Head of caudate nucleus (tissue), 42 donors: ENCODE measurements around the gene IGSF23.
"Not testable (repeated sequence)": the region's sequence is repeated elsewhere in the genome, so short reads cannot be mapped to it uniquely, and the experiment has no call there.

Source experiments
- DNase-seq, 42 donors: peaks; one replicate each; pipeline versions ENCODE4 v3.0.0 to v3.0.0-alpha.2; 2020 to 2021; ENCODE audit warnings: mixed read lengths in 7 of 42
- intact Hi-C: fragments of 100-400 bp; cut with DNase I; formaldehyde crosslinking; loops from one replicate; pipeline ENCODE4 v1.15.0; 2022

The IGSF23 gene

GRCh38 chr19:44582581-44583265, 30.6 kb upstream of the IGSF23 start:
- DNase-seq: peak in 1 of 42 donors; percentile 17
- intact Hi-C loops: no loop called here

DNA sequence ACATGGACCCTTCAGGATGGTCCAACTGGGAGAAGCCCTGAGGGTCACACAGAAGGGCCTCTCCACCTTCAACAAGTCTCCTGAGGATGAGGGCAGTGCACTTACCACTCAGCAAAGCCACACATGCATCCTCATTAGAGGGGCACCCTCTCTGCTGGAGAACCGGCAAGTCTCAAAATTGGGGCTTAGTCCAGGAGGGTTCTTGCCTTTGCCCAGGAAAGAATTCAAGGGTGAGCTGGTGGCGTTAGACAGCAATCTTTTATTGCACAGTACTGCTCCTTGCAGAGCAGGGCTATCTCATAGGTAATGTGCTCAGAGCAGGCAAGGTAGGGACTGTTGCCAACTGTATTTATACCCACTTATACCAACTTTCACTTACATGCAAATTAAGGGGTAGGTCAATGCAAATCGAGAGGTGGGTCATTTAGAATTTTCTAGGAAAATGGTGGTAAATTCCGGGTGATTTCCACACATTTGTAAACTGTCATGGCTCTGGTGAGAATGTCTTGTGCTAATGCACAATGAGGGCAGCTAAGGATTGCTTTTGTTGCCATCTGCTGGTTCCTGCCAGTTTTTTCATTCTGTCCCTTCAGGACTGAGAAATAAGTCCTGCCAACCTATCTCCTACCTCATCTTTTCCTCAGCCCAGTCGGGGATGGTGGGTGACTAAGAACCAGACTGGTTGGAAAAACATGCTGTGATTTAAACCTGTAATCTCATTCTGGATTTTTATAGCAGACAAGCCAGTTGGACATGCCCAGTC, 27.8 kb upstream of the IGSF23 start:
- DNase-seq: no peak
- intact Hi-C loops: no loop called here

- intact Hi-C loops: no loop called here
- peak in 6 of 42 donors; percentile 1 to 50 (median 14) for DNase-seq
Observed at GRCh38 chr19:44587963-44588770, 25.2 kb upstream of the IGSF23 start.

DNA sequence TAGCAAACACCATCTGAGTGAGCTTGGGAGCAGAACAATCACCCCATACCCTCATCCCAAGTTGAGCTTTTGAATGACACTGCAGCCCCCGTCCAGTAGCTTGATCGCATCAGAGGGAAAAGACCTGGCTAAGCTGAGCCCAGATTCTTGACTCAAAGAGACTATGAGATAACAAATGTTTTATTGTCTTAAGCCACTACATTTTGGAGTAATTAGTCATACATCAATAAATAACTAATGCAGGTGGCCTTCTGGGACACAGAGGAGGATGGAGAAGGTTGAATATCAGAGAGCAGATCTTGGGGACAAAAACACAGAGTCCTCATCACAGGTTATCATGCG, 24.6 kb upstream of the IGSF23 start:
- intact Hi-C loops: no loop called here
- DNase-seq: no peak

DNA sequence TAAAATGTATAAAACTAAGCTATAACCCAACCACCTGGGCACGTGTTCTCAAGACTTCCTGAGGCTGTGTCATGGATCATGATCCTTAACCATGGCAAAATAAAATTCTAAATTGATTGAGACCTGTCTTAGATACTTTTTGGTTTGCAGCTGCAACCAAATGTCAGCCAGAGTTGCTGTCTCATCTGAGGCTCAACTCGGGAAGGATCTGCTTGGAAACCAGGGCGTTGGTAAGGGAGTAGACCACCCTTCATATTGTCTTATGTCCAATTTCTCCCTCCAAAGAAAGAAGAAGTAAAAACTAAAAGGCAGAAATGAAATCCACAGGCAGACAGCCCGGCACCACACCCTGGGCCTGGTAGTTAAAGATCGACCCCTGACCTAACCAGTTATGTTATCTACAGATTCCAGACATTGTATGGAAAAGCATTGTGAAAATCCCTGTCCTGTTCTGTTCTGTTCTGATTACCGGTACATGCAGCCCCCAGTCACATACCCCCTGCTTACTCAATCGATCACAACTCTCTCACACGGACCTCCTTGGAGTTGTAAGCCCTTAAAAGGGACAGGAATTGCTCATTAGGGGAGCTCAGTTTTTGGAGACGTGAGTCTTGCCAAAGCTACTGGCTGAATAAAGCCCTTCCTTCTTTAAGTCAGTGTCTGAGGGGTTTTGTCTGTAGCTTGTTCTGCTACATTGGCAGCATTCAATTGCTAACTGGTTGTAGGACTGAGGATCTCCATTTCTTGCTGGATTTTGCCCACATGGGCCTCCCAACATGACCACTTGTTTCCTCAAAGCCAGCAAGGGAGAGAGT, 22.9 kb upstream of the IGSF23 start:
- intact Hi-C loops: no loop called here
- no peak for DNase-seq

DNA sequence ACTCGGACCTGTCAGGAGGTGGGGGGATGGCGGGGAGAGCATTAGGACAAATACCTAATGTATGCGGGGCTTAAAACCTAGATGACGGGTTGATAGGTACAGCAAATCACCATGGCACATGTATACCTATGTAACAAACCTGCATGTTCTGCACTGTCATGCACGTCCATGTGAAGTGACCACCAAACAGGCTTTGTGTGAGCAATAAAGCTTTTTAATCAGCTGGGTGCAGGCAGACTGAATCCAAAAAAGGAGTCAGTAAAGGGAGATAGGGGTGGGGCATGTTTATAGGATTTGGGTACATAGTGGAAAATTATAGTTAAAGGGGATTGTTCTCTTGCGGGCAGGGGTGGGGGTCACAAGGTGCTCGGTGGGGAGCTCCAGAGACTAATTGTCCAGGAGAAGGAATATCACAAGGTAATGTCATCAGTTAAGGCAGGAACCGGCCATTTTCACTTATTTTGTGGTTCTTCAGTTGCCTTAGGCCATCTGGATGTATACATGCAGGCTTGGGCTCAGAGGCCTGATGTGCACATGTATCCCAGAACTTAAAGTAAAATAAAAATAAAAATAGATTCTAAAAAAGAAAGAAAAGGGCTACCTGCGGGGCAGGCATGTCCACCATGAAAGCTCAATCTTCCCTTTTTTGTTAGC, 21.9 kb upstream of the IGSF23 start:
- intact Hi-C loops, DNase-seq: not testable (repeated sequence)

- intact Hi-C loops: no loop called here
- no peak for DNase-seq
Observed at GRCh38 chr19:44592451-44592890, 20.9 kb upstream of the IGSF23 start.

GRCh38 chr19:44593294-44593693, 20.1 kb upstream of the IGSF23 start:
- no peak for DNase-seq
- intact Hi-C loops: no loop called here

GRCh38 chr19:44593866-44594266, 19.5 kb upstream of the IGSF23 start:
- intact Hi-C loops, DNase-seq: not testable (repeated sequence)

GRCh38 chr19:44596428-44597130, 16.8 kb upstream of the IGSF23 start:
- no peak for DNase-seq
- intact Hi-C loops: no loop called here

GRCh38 chr19:44597131-44597491, 16.3 kb upstream of the IGSF23 start:
- intact Hi-C loops: no loop called here
- no peak for DNase-seq

DNA sequence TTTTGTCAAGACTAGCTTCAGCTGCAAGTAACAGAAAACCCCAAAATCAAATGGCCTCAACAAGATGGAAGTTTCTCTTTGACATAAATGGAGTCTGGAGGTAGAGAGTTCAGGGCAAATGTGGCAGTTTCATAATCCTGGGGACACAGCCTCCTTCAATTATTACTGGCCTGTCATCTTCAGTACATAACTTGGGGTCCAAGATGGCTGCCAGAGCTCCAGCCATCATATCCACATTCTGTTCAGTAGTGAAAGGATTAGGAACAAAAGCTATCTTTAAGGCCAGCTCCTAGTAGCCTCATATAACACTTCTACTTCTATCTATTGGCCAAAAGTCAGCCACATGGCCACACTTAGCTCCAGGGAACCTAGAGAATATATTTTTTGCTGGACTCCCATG, 15.0 kb upstream of the IGSF23 start:
- no peak for DNase-seq
- intact Hi-C loops: no loop called here

GRCh38 chr19:44598880-44599279, 14.5 kb upstream of the IGSF23 start:
- intact Hi-C loops: no loop called here
- no peak for DNase-seq

GRCh38 chr19:44600466-44600865, 12.9 kb upstream of the IGSF23 start:
- intact Hi-C loops: no loop called here
- no peak for DNase-seq

- intact Hi-C loops: no loop called here
- no peak for DNase-seq
Observed at GRCh38 chr19:44602081-44602480, 11.3 kb upstream of the IGSF23 start.

DNA sequence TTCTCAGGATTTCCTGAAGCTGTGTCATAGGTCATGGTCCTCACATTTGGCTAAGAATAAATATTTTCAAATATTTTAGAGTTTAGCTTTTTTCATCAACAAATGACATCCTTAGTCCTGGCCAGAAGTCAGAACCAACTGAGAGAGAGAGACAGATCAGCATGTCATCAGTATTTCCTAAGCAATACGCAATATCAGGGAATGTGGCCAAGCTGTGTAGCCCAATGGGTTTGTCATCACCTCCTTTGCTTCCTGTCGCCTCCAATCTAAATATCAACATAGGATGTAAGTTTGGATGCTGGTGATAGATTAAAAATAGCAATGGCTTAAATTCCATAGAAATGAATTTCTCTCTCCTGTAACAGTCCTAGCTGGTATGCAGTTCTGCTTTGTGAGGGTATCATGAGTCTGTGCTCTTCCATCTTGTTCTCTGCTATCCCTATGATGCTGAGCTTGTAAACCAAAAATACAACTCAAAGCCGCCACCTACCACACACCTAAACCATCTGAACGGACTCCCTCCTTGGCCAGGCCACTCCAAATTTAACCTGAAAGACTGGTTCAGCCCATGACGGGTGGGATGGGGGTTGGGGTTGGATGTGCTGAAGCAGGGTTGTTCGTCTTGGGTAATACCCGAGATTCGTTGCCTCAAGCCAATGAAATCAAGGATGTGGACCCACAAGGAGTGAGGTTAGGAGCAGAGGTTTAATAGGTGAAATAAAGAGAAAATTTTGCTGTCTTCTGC, 10.0 kb upstream of the IGSF23 start:
- no peak for DNase-seq
- intact Hi-C loops: no loop called here

GRCh38 chr19:44604241-44604640, 9.1 kb upstream of the IGSF23 start:
- intact Hi-C loops: no loop called here
- no peak for DNase-seq

GRCh38 chr19:44605547-44605946, 7.8 kb upstream of the IGSF23 start:
- intact Hi-C loops: no loop called here
- DNase-seq: no peak
